GM19452 (cell line): ENCODE data around the gene KIF5A.
"Not testable (repeated sequence)": the region's sequence is repeated elsewhere in the genome, so short reads cannot be mapped to it uniquely, and the experiment has no call there.

Experiments used
- ATAC-seq: cut with Tn5 transposase; IDR thresholded peaks from one replicate; pipeline ENCODE4 v1.9.1; 2021; ENCODE audit not compliant: unreplicated experiment

The KIF5A gene

DNA sequence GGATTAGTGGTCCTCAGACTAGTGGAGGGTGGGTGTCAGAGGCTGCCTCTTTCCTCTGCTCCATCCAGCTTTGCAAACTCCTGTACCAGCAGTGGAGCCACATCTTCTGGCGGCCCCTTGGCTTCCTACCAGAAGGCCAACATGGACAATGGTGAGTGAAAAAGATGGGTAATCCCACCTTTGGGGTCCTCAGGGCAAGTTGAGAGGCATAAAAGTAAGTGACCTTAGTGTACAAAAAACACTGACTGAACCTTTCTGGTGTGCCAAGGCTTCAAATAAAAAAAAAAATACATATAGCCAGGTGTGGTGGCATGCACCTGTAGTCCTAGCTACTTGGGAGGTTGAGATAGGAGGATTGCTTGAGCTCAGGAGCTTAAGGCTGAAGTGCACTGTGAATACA lies 32.0 kb downstream of the KIF5A start:
- ATAC-seq = no peak

DNA sequence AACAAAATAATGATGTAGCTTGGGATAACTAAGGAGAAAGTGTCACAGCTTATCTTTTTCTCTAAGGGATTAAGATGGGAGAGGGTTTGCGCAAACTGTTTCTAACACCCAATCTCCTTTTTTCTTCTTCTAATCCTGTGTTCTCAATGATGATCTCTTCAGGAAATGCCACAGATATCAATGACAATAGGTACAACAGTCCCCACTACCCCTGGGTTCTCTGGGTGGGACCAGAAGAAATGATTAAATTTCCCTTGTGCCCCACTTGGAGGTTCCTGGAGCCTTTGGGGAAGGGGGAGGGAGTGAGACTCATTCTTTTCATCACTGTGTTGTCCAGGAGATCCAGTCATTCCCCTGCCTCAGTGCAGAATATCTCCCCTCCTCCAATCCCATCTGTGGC lies 32.6 kb downstream of the KIF5A start:
- no peak for ATAC-seq

DNA sequence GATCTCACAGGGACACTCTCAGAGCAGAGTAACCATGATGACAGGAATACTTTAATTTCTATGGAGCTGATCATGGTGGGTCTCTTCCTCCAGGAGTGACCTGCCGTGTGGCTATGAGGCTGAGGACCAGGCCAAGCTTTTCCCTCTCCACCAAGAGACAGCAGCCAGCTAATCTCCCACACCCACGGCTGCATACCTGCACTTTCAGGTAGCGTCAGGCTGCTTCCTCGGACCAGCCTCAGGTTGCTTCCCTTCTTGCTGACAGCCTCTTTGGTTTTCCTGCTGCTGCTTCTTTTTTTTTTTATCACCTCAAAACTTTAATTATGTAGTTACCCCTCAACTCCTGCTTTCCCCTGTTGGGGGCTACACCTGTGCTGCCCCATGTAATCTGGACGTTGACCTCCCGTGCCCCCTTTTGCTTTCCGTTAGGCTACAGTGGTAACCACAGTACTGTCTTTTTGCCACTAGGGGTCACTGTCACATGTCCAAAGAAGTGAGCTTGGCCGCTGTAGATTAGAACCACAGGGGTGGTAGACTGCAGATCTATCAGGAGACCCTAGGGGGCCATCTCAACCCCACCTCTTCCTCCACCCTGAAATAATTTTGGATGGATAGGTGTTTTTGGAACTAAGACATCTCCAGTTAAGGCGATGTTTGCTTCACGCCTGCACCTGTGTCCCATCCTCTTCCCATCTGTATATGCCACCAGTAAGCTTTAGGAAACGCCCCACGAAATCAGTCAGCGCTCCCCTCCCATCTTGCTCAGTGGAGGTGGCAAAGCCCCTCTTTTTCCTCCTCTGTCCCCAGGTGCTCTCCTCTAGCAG lies 33.4 kb downstream of the KIF5A start:
- ATAC-seq = peak; percentile 99

DNA sequence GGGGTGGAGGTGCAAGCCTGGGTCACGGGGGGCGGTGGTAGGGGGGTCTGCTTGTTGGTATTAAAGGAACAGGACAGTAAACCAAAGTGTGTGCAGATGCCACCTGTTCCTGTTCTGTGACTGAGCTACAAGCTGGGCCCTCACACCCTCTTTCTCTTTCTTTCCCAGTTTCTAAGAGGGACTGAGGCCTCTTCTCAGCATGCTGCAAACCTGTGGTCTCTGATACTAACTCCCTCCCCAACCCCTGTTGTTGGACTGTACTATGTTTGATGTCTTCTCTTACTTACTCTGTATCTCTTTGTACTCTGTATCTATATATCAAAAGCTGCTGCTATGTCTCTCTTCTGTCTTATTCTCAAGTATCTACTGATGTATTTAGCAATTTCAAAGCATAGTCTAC lies 34.2 kb downstream of the KIF5A start:
- ATAC-seq = no peak

DNA sequence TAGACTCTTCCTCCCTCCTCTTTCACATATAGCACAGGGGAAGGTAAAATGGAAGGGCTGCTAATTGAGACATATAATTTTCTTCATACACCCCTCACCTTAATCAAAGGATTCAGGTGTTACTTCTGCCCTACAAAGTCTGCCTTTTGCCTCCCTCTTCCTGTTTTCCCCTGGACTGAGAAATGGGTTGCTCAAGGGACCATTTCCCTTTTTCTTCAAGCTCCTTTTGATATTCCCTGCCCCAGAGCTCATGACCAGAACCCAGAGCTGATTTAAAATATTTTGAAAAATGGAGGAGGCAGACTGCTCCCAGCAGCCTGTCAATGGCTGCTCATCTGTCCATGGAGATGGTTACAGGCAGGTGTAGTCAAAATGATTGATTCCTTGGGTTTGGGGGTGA lies 34.8 kb downstream of the KIF5A start:
- ATAC-seq = no peak

DNA sequence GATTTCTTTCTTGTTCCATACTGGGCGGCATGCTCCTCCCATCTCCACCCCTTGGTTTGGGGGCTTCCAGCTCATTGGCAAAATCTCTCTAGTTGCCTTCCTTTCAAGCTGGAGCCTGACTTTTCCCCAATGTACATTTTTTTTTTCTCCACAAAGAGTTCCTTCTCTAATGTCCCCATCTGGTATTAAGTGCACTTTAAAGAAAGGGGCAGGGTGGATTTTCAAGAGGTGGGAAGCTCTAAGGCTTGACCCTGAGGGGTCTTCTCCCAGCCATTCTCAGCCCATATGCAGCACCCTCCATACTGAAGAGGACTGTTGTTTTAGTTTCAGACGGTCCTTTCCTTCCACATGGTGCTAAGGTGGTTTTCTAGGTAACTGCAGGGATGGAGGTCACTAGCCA lies 35.3 kb downstream of the KIF5A start:
- ATAC-seq = no peak

DNA sequence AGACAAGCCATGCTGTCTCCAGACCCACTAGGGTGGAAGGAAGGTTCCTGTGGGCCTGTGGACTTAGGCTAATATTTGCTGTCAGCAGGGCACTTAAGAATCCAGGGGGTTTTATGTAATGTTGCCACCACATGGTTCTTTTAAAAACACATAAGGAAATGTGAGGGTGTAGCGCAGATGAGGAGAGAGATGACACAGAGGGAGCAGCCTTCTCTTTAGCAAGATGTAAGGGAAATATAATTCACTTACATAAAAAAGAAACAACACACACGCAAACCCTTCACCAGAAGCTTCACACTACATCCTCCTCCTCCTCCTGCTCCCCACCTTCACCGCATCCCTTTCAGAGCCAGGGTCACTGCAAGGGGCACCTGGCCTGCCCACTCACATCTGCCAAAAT lies 36.3 kb downstream of the KIF5A start:
- ATAC-seq = no peak

DNA sequence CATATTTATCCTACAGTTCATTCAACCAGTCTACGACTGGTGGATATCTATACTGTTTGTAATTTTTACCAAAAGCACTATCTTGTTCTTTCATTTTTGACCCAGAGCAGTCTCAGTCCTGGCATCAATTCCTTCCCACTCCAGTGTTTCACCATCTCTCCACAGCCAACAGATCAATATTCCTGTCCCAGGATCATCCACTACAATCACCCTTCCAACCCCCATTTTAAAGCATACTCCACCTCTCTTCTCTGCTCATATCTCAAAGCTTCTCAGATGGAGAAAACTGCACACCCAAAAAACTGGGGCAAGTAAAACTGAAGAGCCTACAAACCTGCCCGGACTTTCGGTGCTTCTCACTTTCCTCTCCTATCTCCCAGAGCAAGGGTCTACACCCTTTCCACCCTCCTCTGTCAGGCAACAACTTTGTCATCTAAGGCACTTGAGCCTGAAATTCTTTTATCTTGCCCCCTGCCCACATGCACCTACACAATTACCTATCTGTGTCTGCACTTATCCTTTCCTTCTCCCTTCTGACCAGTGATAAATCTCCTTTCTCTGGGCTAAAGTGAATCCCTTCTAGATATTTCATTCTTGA lies 37.1 kb downstream of the KIF5A start:
- no peak for ATAC-seq

DNA sequence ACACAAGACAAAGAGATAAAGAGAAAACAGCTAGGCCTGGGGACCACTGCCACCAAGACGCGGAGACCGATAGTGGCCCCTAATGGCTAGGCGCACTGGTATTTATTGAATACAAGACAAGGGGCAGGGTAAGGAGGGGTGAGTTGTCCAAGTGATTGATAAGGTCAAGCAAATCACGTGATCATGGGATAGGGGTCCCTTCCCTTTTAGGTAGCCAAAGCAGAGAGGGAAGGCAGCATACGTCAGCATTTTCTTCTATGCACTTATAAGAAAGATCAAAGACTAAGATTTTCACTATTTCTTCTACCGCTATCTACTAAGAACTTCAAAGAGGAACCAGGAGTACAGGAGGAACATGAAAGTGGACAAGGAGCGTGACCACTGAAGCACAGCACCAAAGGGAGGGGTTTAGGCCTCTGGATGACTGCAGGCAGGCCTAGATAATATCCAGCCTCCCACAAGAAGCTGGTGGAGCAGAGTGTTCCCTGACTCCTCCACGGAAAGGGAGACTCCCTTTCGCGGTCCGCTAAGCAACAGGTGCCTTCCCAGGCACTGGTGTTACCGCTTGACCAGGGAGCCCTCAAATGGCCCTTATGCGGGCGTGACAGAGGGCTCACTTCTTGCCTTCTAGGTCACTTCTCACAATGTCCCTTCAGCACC lies 39.2 kb downstream of the KIF5A start:
- not testable (repeated sequence) for ATAC-seq

DNA sequence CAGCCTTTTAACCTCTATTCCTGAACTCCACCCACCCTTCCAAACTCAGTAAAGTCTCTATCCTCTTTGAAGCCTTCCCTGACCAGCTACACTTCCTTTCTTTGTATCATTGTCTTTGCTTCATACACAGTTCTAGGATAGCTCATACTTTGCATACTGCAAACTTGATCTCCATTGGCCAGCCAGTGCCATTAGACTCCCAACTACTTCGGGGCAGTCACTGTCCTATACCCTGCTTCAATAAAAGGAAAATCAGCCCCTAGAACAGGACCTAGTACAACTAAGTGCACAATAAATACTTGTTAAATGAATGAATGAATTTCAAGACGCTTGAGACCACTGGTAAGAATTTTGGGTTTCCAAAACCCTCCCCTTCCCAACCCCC lies 40.6 kb downstream of the KIF5A start:
- no peak for ATAC-seq

DNA sequence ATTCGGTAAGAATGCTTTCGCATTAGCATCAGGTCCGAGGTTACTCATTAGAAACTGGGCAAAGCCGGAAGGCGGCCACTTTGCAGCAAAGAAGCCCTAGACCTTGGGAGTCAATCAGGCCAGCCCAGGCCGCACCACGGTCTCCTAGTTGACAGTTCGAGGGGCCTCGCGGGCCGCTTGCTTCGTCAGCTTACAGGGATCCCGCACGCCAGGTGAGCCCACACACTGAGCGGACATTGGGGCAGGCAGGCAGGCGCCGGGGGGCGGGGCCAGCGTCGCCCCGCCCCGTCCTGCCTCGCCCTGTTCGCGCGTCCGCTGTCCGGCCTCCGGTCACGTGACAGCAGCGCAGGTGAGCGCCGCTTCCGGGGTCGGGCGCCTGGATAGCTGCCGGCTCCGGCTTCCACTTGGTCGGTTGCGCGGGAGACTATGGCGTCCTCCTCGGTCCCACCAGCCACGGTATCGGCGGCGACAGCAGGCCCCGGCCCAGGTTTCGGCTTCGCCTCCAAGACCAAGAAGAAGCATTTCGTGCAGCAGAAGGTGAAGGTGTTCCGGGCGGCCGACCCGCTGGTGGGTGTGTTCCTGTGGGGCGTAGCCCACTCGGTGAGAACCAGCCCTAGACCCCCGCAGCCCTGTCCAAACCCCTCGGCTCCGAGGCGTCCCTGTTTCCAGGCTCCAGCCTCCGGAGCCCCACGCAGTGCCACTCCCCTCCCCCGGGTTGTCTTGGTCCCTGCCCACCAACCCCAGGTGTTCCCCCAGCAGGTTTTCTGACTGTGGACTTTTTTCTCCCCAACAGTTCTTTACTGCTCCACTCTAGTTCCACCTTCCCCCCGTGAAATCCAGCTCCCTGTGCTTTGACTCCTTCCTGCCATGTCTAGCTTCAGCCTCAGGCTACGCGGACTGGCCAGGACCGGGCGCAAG lies 41.3 kb downstream of the KIF5A start, which contains the start of gene PIP4K2C:
Gene PIP4K2C, plus strand, starts transcription at position 329 of the 918 bp plus-strand sequence. Its CDS starts 98 bp downstream, at position 427.
- ATAC-seq = peak; percentile 95

DNA sequence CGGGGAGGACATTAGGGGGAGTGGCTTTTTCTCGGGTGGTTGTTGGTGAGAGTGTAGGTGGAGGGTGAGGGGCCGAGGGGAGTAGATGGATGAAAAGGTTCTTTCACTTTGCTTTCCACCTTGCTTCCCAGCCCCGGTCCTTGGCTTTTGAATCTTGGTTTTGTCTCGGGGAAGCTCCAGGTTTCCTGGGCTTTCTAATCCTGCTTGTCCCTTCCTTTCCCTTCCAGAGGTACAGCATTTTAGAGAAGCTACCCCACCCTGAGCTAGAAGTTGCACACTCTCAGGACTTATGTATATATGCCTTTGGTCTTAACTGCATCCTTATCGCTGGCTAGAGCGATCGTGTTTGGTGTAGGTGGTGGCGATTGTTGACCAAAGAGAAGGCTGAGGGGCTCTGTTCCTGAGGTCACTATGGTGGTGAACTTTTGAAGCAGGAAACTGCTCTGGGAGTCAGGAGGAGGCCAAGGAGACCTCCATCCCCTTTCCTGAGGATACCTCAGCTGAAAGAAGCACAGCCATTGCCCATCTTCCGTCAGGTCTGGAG lies 42.0 kb downstream of the KIF5A start:
- no peak for ATAC-seq

DNA sequence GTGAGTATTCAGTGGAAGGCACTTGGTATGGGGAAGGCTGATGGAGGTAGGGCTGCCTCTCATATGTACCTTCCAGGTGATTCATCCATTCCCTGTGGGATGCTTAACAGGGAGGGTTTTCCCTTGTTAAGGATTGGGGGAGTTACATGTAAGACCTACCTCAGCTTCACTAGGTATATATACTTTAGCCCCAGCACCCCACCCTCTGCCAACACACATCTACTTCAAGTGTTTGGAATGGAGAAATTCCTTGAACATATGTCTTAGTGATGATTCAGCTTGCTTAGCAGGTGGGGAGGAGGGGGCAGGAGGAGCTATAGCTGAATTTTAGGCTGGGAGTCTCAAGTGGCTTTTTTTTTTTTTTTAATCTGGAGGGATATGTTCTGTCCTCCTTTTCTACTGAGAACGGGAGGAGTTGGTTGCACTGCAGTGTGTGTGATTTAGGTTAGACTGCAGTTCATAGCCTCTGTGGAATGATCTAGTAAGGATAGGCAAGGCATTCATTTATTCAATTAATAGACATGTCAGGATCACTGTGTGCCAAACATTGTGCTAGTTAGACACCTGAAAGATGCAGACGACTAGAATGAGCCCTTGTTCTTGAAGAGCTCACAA lies 42.8 kb downstream of the KIF5A start:
- ATAC-seq = no peak

DNA sequence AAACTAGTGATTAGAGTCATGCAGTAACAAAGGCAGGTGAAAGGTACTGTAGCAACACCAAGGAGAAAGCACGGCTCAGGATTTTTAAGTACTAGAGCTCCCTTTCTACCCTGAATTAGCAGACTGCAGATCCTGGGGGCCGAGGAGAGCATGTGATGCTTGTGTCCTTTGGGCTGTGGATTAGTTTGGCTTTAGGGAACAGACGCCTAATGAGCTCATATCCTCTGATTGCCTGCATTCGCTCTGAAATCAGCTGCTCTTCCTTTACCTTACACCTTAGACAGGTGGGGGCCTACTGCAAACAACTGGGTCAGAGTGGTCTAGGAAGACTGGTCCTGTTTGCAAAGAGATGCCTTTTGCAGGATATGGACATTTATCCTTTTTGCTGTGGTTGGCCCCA lies 43.3 kb downstream of the KIF5A start:
- ATAC-seq = no peak

DNA sequence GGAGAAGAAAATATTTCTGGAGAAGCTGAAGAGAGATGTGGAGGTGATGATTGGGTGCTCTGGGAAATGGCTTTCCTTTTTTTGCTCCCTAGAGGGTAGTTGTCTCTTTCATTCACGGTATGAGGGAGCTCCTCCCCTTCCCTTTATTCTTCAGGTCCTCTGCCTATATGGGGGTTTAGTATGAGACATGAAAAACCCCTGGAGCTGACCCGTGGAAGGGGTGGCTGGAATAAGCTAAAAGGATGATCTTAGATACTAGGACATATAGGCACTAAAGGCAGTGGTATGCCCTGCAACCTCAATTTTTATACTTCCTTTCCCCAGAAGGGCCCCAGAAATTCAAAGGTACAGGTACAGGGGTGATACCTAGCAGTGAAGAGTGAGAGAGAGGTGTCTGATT lies 50.6 kb downstream of the KIF5A start:
- no peak for ATAC-seq

DNA sequence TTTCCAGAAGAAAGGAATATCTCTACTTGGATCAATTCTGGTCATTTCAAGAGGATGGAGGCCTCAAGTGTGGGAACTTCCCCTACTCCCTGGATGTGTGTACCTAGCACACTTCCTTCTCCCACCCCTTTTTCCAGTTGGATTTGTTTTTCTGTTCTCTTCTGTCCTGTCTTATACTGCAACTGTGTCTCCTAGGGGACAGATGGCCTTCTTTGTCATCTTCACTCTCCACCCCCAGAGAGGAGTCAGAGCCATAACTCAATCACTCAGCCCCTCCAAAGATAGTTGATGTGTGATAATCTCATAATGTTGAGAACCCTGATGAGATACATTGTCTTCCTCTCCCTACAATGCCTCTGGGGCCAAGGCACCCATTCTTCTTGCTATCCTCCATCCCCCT lies 52.7 kb downstream of the KIF5A start:
- no peak for ATAC-seq

DNA sequence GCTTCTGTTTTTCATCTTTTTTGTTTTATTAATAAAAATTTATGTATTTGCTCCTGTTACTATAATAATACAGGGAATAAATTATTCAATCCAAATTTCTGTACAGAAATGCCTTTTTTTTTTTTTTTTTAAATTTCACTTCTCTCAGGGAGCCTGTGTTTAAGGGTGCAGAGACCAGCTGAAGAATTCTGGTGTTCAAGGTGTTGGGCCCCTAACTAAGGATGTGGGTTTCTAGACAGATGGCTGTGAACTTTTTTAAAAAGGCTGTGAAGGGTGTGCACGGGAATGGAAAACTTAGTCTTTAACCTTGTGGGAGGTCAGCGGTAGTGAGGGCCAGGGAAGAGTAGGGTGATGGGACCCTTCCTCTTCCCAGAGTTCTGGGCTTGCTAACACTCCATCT lies 53.5 kb downstream of the KIF5A start:
- ATAC-seq = no peak

DNA sequence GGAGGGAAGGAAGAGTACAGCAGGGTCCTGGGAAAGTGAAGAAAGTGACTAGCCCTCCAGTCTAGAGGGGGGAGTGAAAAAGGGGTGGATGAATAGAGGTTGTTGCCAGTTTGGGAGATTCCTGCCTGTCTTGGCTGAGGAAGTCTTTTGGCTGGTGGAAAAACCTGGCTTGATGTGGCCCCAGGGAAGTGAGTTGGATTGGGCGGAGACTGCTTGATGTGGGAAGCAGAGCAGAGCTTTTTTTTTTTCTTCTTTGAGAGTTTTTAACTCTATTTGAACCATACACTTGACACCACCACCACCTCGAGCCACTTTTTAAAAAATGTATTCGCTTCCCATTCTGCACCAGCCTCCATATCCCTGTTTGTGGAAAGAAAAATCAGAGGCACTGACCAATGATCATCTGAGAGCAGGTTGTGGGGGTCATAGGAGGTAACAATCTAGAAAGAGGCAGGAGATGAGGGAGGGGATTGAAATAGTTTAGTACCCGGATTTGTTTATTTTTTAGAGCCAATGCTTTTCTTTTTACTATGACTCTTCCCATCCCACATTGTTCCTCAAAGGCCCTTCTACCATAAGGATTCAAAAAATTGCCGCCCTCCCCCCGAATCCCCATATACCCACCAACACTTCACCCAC lies 54.1 kb downstream of the KIF5A start:
- no peak for ATAC-seq

DNA sequence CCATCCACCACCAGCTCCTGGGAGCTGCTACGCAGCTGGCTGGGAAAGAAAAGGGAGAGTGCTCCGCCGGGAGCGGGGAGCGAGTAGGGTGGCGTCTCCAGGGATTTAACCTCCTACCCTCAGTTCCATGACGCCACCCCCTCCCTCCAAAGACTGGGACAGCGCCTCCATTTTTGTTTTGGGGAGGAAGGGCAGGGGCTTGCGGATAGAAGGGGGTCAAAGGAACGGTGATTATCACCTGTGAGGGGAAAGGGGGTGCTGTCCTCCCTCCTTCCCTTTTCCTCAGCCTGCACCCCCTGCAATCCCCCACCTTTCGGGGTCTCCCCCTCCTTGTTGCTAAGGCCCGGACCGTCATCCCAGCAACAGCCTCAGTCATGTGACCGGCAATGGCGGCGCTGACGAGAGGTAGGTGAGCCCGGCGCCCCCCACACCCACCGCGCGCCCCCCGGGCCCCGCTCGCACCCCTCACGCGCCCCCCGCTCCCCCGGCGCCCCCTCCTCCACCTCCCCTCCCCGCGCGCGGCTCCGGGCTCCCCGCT lies 54.7 kb downstream of the KIF5A start, which contains the start of gene DTX3:
Gene DTX3, plus strand, starts transcription at position 371 of the 538 bp plus-strand sequence. CDS start 1,694 bp downstream, outside the sequence.
- no peak for ATAC-seq
